GM12872 (cell line): Measurements from ENCODE around the gene GTF2E1.

Source experiments
- CTCF ChIP-seq: IDR thresholded peaks from 3 replicates; pipeline ENCODE4 v1.5.1; 2011; ENCODE audit warnings: low read depth, mild to moderate bottlenecking, low read length, moderate library complexity; ENCODE audit not compliant: insufficient read depth

GTF2E1 gene

GRCh38 chr3:120713262-120713661, 29.3 kb upstream of the GTF2E1 start:
- TF ChIP-seq CTCF, result no peak

- TF ChIP-seq CTCF, result no peak
Measured at GRCh38 chr3:120726791-120727190, 15.8 kb upstream of the GTF2E1 start.

GRCh38 chr3:120730576-120731542, 11.7 kb upstream of the GTF2E1 start:
- no peak for TF ChIP-seq CTCF

GRCh38 chr3:120741320-120741719, 1.2 kb upstream of the GTF2E1 start:
- no peak for TF ChIP-seq CTCF

- TF ChIP-seq CTCF, result no peak
Measured at GRCh38 chr3:120741837-120742197, 727 bp upstream of the GTF2E1 start.

- TF ChIP-seq CTCF, result no peak
Measured at GRCh38 chr3:120742849-120743365, 363 bp downstream of the GTF2E1 start.

- TF ChIP-seq CTCF, result no peak
Measured at GRCh38 chr3:120743556-120744195, 1.1 kb downstream of the GTF2E1 start.
